ENCODE data around the gene ULK3. TPM values are rescaled to one million over a fixed set of nuclear protein-coding genes. Genes with fewer than 3 reads are reported as not detected.

ULK3 gene
- total RNA-seq, 1 donor from 2014 or later, result 42.3 TPM

DNA sequence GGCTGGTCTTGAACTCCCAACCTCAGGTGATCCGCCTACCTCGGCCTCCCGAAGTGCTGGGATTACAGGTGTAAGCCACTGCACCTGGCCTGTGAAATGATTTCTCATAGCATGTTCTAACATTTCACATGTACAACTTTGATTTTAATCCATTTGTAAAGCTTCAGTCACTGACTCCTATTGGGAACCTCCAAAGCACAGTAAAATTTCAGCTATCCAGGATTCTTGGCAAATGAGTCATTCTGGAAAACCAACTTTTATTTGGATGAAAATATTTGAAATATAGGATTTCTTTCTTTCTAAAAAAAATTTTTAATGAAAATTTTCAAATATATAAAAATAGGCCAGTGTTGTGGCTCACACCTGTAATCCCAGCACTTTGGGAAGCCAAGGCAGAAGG lies 33.0 kb downstream of the ULK3 start:
- no peak for ATAC-seq
- DNase-seq (ENCODE audit: missing footprints), result no peak
- intact Hi-C loops (cut with DNase I), result no loop called here

DNA sequence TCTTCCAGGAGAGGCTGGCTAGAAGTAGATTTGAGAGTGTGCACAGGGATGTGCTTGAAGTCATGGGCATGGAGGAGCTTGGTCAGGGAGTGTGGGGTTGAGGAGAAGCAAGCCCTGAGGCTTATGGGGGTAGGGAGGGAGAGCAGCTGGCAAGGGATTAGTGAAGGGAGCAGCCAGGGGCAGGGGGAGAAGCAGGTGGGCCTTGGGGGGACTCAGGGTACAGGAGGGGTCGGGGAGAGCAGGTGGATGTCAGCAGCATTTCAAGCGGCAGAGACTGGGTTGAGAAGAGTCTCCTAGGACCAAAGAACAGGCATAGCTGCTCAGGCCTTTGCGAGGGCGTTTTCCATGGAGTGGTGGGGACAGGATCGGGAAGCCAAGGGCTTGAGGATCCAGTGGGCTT lies 33.7 kb downstream of the ULK3 start:
- intact Hi-C loops (cut with DNase I), result no loop called here
- ATAC-seq, result no peak
- no peak for DNase-seq (ENCODE audit: missing footprints)

DNA sequence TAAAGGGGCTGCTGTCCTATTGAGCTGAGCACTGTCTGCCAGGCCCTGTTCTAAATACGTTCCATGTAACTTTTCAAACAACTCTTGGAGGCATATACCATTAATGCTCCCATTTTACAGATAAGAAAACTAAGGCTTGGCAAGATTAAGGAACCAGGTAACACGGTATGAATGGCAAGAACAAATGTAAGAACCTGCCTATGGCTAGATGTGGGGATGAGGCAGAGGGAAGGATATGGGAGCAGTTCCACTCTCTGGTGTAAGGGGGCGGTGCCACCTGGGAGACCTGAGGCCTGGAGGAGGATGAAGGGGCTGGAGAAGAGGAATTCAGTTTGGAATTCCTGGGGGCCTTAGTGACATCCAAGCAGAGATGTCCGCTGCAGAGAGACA lies 34.1 kb downstream of the ULK3 start:
- DNase-seq (ENCODE audit: missing footprints), result no peak
- ATAC-seq, result no peak
- intact Hi-C loops (cut with DNase I), result no loop called here

DNA sequence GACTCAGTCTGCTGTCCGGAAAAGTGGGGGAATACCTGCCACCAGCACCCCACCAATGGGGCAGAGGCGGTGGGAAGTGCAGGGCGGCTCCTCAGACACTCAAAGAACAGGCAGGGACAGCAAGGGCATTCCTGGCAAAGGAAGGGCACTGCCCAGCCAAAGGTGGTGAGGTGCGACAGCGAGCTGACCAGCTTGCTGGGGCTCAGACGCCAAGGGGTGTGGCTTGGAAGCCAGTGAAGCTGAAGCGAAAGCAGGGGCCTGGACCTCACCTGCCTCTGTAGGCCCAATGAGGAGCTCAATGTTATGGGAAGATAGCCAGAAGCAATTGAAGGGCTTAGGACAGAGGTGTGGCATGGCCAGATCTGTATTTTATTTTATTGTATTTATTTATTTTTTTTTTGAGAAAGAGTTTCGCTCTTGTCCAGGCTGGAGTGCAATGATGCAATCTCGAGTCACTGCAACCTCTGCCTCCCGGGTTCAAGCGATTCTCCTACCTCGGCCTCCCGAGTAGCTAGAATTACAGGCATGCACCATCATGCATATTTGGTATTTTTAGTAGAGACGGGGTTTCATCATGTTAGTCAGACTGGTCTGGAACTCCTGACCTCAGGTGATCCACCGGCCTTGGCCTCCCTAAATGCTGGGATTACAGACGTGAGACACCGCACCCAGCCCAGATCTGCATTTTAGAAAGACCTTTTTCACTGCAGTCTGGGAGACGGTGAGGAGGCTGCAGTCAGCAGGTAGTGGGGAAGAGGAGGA lies 34.7 kb downstream of the ULK3 start:
- ATAC-seq, result peak; percentile 47
- intact Hi-C loops (cut with DNase I), result no loop called here

DNA sequence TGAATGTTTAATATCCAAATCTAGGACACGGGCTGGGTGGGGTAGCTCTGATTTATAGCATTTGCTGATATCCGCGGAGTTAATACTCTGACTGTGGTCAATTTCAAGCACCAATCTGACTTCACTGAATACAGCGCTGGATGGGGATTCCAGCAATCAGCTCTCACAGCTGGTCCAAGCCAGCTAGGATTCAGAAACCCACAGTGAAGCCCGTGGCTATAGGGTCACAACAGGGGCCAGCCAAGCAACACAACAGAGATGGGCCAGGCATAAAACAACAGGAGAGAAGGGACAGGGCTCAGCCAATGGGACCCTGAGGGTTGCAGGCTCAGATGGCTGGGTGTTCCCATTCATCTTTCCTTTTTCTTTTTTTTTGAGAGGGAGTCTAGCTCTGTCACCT lies 35.7 kb downstream of the ULK3 start:
- no peak for DNase-seq (ENCODE audit: missing footprints)
- ATAC-seq, result no peak
- intact Hi-C loops (cut with DNase I), result no loop called here

More for the DNA sequence above, 34.7 kb downstream of the ULK3 start:
- no peak for DNase-seq (ENCODE audit: missing footprints)

DNA sequence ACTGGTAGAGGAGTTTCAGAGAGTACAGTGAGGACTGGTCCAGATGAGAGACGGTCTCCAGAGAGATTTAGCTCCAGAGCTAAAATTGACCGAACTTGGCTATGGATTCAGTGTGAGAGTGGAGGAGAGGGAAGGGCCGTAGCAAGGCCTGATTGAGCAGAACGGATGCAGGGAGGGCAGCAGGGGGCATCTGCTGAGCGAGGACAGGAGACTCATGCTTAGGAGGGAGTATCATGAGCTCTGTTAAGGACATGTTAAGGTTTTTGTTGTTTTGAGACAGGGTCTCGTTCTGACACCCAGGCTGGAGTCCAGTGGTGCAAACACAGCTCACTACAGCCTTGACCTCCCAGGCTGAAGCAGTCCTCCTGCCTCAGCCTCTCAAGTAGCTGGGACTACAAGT lies 38.0 kb downstream of the ULK3 start:
- intact Hi-C loops (cut with DNase I), result no loop called here
- DNase-seq (ENCODE audit: missing footprints), result no peak
- no peak for ATAC-seq

DNA sequence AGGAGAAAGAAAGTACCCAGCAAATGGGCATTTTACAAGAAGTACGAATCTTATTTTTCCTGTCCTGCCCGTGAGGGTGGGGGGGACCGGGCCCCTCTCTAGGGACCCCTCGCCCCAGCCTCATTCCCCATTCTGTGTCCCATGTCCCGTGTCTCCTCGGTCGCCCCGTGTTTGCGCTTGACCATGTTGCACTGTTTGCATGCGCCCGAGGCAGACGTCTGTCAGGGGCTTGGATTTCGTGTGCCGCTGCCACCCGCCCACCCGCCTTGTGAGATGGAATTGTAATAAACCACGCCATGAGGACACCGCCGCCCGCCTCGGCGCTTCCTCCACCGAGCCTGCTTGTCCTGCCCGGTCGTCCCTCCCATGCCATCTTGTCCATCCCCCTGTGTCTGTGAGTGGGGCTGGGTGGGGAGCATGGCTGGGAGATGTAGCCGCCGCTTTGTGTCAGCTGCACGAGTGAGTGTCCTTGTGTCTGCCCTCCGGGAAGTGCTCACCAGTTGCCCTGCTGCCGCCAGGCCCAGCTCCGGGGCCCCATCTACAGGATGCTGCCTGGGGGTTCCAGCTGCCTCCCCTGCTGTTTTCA lies 40.0 kb downstream of the ULK3 start:
- DNase-seq (ENCODE audit: missing footprints) (no peak), ATAC-seq (no peak)
- intact Hi-C loops (cut with DNase I), result no loop called here

DNA sequence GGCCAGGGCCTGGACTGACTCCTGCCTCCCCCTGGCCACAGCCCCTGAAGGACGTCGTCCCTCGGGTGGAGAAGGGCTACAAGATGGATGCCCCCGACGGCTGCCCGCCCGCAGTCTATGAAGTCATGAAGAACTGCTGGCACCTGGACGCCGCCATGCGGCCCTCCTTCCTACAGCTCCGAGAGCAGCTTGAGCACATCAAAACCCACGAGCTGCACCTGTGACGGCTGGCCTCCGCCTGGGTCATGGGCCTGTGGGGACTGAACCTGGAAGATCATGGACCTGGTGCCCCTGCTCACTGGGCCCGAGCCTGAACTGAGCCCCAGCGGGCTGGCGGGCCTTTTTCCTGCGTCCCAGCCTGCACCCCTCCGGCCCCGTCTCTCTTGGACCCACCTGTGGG lies 40.7 kb downstream of the ULK3 start:
- intact Hi-C loops (cut with DNase I), result no loop called here
- DNase-seq (ENCODE audit: missing footprints) (no peak), ATAC-seq (no peak)

DNA sequence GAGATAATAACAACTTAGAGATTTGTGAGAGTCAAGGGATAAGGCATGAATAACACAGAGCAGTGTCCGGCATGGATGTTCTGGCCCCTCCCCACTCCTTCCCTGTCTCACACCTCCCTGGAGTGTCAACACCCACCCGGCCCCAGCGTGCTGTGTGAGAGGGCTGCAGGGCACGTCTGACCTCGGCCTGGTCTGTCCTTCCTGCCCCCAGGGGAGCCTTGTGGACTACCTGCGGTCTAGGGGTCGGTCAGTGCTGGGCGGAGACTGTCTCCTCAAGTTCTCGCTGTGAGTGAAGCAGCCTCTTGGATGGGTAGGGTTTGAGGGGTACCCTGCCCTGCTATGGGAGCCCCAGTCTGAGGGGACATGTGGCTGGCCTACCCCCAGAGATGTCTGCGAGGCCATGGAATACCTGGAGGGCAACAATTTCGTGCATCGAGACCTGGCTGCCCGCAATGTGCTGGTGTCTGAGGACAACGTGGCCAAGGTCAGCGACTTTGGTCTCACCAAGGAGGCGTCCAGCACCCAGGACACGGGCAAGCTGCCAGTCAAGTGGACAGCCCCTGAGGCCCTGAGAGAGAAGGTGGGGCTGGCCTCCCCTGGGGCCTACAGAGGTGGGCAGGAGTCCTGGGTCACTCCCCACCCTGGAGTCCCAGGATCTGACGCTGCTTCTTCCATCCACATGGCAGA lies 41.5 kb downstream of the ULK3 start:
- DNase-seq (ENCODE audit: missing footprints) (no peak), ATAC-seq (no peak)
- intact Hi-C loops (cut with DNase I), result no loop called here

DNA sequence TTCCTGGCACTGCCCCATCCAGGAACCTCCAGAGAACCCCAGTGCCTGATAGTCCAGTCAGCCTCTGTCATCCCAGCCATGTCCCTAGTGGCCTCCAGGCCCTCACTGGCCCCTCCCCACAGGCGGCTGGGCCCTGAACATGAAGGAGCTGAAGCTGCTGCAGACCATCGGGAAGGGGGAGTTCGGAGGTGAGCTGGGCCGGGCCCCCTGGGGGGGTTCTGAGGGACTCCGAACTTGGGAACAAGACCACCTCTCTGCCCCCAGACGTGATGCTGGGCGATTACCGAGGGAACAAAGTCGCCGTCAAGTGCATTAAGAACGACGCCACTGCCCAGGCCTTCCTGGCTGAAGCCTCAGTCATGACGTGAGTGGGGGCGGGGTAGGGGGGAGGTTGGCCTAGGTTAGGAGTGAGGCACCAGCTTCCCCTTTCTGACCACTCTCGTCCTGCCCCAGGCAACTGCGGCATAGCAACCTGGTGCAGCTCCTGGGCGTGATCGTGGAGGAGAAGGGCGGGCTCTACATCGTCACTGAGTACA lies 42.3 kb downstream of the ULK3 start:
- DNase-seq (ENCODE audit: missing footprints), result no peak
- ATAC-seq, result no peak
- intact Hi-C loops (cut with DNase I), result loop anchor here (1.0 kb wide), 1 partner anchor 18 kb away; the partner anchor contains the start of gene CSK

DNA sequence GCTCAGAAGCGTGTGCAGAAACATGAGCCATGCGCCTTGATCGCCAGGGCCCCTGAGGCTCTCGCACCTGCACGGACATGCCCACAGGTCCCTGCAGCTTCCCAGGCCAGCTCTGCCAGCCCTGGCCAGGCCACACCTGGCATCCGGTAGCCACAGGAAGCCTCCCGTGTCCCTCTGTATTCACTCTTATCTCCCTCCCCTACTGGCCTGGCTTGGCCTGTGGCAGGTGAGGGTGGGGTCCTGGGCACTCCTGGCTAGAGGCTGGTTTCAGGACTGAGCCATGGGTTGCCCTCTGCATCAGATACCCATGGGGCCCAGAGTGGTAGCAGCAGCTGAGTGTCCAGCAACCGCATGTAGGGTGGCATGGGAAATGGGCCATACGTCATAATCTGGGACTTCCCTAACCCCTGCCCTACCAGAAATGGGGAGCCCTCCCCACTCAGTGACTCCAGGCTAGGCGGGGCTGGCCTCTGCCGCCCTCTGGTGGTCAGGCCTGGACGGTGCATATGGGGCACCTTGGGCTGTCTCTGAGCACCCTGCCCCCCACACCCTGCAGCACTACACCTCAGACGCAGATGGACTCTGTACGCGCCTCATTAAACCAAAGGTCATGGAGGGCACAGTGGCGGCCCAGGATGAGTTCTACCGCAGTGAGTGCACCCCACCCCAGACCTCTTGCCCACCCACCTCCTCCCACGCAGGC lies 42.9 kb downstream of the ULK3 start:
- peak; percentile 95 for DNase-seq (ENCODE audit: missing footprints)
- intact Hi-C loops (cut with DNase I), result loop anchor here (1.0 to 2.0 kb wide), 2 partner anchors 18 to 29 kb away; partner anchors contain the start of gene CSK
- ATAC-seq, result peak; percentile 88

DNA sequence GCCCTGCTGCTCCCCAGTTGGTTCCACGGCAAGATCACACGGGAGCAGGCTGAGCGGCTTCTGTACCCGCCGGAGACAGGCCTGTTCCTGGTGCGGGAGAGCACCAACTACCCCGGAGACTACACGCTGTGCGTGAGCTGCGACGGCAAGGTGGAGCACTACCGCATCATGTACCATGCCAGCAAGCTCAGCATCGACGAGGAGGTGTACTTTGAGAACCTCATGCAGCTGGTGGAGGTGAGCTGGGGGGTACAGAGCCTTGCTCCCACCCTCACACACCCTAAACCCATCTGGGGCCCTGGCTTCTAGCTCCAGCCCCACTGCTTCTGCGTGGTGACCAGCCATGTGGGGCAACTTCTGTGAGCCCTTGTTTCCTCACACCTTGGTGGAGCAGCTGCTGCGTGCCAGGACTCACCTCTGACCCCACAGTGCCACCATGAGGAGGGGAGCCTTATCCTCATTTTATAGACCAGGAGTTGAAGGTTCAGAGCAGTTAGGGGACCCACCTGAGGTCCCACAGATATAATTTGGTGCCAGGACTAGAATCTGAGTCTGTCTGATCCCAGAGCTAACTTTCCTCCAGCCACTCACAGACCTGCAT lies 43.6 kb downstream of the ULK3 start:
- ATAC-seq (no peak), DNase-seq (ENCODE audit: missing footprints) (no peak)
- intact Hi-C loops (cut with DNase I), result loop anchor here (2.0 kb wide), 1 partner anchor 29 kb away; no protein-coding TSS in a partner anchor

DNA sequence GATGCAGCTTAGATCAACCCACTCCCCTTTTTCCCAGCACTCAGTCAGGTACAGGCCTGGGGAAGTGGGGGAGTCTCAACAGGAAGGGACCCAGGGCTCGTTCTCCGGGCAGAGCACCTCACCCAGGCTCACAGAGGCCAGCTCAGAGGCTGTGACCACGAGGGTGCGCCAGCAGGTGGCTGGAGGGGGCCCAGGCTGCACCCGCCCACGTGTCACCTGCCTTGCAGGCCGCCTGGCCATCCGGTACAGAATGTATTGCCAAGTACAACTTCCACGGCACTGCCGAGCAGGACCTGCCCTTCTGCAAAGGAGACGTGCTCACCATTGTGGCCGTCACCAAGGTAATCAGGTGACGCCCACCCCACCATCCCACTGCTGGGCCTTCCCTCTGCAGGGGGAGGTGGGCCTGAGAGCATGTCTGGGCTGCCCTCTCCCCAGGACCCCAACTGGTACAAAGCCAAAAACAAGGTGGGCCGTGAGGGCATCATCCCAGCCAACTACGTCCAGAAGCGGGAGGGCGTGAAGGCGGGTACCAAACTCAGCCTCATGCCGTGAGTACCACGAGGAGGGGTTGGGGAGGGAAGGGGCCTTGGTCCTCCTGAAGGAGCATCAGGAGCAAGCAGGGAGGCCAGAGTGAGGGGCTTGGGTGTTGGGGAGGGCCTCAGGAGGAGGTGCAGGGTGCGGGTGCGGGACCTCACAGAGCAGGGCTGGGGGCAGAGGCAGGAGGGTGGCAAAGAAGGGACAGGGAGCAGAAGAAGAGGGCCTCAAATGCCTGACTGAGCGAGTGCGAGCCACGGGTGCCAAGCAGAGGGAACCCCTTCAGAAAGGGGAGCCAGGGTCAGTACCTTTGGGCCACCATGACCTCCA lies 44.3 kb downstream of the ULK3 start:
- DNase-seq (ENCODE audit: missing footprints), result peak; percentile 79
- peak; percentile 67 for ATAC-seq
- intact Hi-C loops (cut with DNase I), result loop anchor here (2.0 kb wide), 1 partner anchor 28 kb away; no protein-coding TSS in a partner anchor

DNA sequence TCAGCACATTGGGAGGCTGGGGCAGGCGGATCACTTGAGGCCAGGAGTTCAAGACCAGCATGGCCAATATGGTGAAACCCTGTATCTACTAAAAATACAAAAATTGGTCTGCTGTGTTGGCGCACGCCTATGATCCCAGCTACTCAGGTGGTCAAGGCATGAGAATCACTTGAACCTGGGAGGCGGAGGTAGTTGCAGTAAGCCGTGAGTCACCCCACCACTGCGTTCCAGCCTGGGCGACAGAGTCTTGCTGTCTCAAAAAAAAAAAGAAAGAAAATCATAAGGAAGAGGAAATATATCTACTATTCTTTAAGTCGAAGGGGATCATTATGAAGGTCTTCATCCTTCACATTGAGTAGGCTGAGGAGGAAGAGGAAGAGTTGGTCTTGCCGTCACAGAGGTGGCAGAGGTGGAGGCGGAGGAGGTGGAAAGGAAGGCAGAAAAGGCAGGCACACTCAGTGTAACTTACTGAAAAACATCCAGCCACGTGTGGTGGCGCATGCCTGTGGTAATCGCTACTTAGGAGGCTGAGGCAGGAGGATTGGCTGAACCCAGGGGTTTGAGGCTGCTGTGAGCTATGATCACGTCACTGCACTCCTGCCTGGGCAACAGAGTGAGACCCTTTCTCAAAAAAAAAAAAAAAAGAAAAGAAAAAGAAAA lies 46.9 kb downstream of the ULK3 start:
- ATAC-seq, result no peak
- intact Hi-C loops (cut with DNase I), result no loop called here
- no peak for DNase-seq (ENCODE audit: missing footprints)

DNA sequence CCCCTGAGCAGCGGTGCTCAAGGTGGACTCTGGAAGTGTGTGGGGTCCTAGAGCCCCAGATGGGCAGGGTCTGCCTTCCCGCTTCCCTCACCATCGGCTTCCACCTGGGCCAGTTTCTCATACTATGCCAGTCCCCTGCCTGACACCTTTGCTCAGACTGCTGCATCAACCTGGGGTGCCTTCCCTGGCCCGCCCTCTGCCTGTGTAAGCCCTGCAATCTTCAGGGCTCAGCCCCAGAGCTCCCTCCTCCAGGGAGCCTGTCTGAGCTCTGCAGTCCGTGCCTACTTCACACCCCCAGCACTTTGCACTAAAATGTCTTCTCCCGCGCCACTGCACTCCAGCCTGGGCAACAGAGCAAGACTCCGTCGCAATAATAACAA lies 48.0 kb downstream of the ULK3 start:
- no peak for DNase-seq (ENCODE audit: missing footprints)
- ATAC-seq, result no peak
- intact Hi-C loops (cut with DNase I), result no loop called here

DNA sequence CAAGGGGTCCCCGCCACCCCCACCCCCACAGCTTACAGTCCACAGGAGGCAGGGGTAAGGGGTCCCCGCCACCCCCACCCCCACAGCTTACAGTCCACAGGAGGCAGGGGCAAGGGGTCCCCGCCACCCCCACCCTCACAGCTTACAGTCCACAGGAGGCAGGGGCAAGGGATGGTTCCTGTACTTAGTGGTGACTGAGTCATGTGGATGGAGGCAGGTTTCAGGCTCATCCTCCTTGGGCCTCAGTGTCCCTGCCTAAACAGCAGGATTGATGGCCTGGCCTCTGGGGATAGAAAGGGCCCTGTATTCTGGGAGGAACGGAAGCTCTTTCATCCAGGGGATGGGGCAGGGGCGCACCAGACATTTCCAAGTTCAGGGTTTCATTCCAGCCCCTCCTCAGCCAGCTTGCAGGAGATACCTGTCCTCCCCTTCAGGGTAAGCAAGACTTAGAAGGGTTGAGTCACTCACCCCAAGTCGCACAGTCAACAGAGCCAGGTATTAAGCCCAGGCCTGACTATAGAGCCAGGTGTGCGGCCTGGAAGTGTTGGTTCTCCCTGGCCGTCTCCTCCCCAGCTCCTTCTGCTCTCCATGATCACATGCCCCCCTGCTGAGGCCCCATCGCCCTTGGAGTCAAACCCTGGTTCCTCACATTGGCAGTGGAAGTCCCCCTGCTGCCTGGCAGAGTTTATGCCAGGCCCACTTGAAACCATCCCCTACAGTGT lies 48.5 kb downstream of the ULK3 start:
- ATAC-seq, result no peak
- intact Hi-C loops (cut with DNase I), result no loop called here
- DNase-seq (ENCODE audit: missing footprints), result no peak
